ENCODE measurements around the gene EBNA1BP2.
"Not testable (repeated sequence)": the region's sequence is repeated elsewhere in the genome, so short reads cannot be mapped to it uniquely, and the experiment has no call there.

The EBNA1BP2 gene

GRCh38 chr1:43149889-43150288, 22.2 kb downstream of the EBNA1BP2 start:
- no peak for TF ChIP-seq CTCF (IDR thresholded peaks at IDR 0.05; ENCODE audit: borderline replicate concordance, insufficient read depth, low read depth, low read length)
- no peak overlapping the region for H3K4me3 ChIP-seq (ENCODE audit: low read depth, low read length)

- H3K4me3 ChIP-seq (ENCODE audit: low read depth, low read length), result no peak overlapping the region
- no peak for TF ChIP-seq CTCF (IDR thresholded peaks at IDR 0.05; ENCODE audit: borderline replicate concordance, insufficient read depth, low read depth, low read length)
Observed at GRCh38 chr1:43147625-43148327, 24.3 kb downstream of the EBNA1BP2 start.

GRCh38 chr1:43144237-43144636, 27.9 kb downstream of the EBNA1BP2 start:
- TF ChIP-seq CTCF (IDR thresholded peaks at IDR 0.05; ENCODE audit: borderline replicate concordance, insufficient read depth, low read depth, low read length), result no peak

GRCh38 chr1:43143441-43143888, 28.6 kb downstream of the EBNA1BP2 start:
- H3K4me3 ChIP-seq (ENCODE audit: low read depth, low read length), result no peak overlapping the region
- TF ChIP-seq CTCF (IDR thresholded peaks at IDR 0.05; ENCODE audit: borderline replicate concordance, insufficient read depth, low read depth, low read length), result peak; percentile 49; the same call in 1 of the 2 replicates

More at GRCh38 chr1:43144237-43144636, 27.9 kb downstream of the EBNA1BP2 start:
- no peak overlapping the region for H3K4me3 ChIP-seq (ENCODE audit: low read depth, low read length)

- no peak for TF ChIP-seq CTCF (IDR thresholded peaks at IDR 0.05; ENCODE audit: borderline replicate concordance, insufficient read depth, low read depth, low read length)
Observed at GRCh38 chr1:43140583-43140982, 31.5 kb downstream of the EBNA1BP2 start.

GRCh38 chr1:43140010-43140409, 32.1 kb downstream of the EBNA1BP2 start:
- no peak for TF ChIP-seq CTCF (IDR thresholded peaks at IDR 0.05; ENCODE audit: borderline replicate concordance, insufficient read depth, low read depth, low read length)
- no peak overlapping the region for H3K4me3 ChIP-seq (ENCODE audit: low read depth, low read length)

More at GRCh38 chr1:43140583-43140982, 31.5 kb downstream of the EBNA1BP2 start:
- H3K4me3 ChIP-seq (ENCODE audit: low read depth, low read length), result no peak overlapping the region

- not testable (repeated sequence) for H3K4me3 ChIP-seq (ENCODE audit: low read depth, low read length)
Observed at GRCh38 chr1:43139295-43139694, 32.8 kb downstream of the EBNA1BP2 start.

All from GM12875 (cell line).